Cardiac fibroblast (primary cell): ENCODE data around the gene RBM3.
"Not testable (repeated sequence)": the region's sequence is repeated elsewhere in the genome, so short reads cannot be mapped to it uniquely, and the experiment has no call there.

ENCODE experiments used
- DNase-seq, 2 donors: peaks; one replicate each; pipeline versions ENCODE4 v3.0.0 to v3.0.0-alpha.2; 2010; ENCODE audit warnings: low read depth in 2 of 2
- H3K4me3 ChIP-seq, 2 donors: replicated peaks in 1 of 2; 1 replicate in 1 of 2; 2 replicates in 1 of 2; pipeline ENCODE4 v1.5.1; 2011; ENCODE audit warnings: low read depth in 2 of 2, low read length in 2 of 2, mild to moderate bottlenecking in 2 of 2, moderate library complexity in 1 of 2
- CTCF ChIP-seq: IDR thresholded peaks from one replicate; pipeline ENCODE4 v1.5.1; 2011; ENCODE audit warnings: low read depth, mild to moderate bottlenecking, low read length, inconsistent platforms

RBM3 gene

GRCh38 chrX:48538641-48539344 is 35.5 kb upstream of the RBM3 start:
- no peak for TF ChIP-seq CTCF
- no peak for DNase-seq
- H3K4me3 ChIP-seq: peak overlapping the region; percentile 18 to 22

GRCh38 chrX:48539345-48540027 is 34.8 kb upstream of the RBM3 start, which contains the start of gene TBC1D25:
Gene TBC1D25 (plus strand): TSS chrX:48539714. CDS start chrX:48539798, 84 bp downstream.
- no peak for TF ChIP-seq CTCF
- DNase-seq: peak; percentile 98
- peak within 1 kb of the TSS; percentile 67 to 71 for H3K4me3 ChIP-seq

- peak overlapping the region; percentile 67 to 71 for H3K4me3 ChIP-seq
- DNase-seq: peak; percentile 41 to 59
- no peak for TF ChIP-seq CTCF
These were observed 34.3 kb upstream of the RBM3 start for GRCh38 chrX:48540028-48540375.

- no peak for DNase-seq
- H3K4me3 ChIP-seq: peak overlapping the region; percentile 67 to 71
- no peak for TF ChIP-seq CTCF
These were observed 33.8 kb upstream of the RBM3 start for GRCh38 chrX:48540480-48540879.

GRCh38 chrX:48541140-48541814 is 33.0 kb upstream of the RBM3 start:
- no peak for DNase-seq
- TF ChIP-seq CTCF: no peak
- H3K4me3 ChIP-seq: no peak overlapping the region

GRCh38 chrX:48548871-48549270 is 25.4 kb upstream of the RBM3 start:
- DNase-seq: no peak
- no peak for TF ChIP-seq CTCF
- H3K4me3 ChIP-seq: no peak overlapping the region

GRCh38 chrX:48555731-48556325 is 18.5 kb upstream of the RBM3 start:
- H3K4me3 ChIP-seq: not testable (repeated sequence)
- peak in 1 of 2 donors; percentile 53 for DNase-seq
